22Rv1 (cell line): ENCODE data around the gene ATN1.

Source experiments
- CTCF ChIP-seq: fragments of 450-650 bp; IDR thresholded peaks from 2 replicates; pipeline ENCODE4 v1.5.1; 2017; ENCODE audit warnings: mild to moderate bottlenecking
- ZFX ChIP-seq: fragments of 450-650 bp; IDR thresholded peaks from 2 replicates; pipeline ENCODE4 v1.6.1; 2017; ENCODE audit warnings: antibody characterized with exemption, borderline replicate concordance

GRCh38 chr12:6955108-6956020 is 27.6 kb downstream of the ATN1 start:
- TF ChIP-seq CTCF, result no peak
- TF ChIP-seq ZFX, result no peak
